Spleen (tissue), 7 donors: ENCODE data around the gene KRTAP5-1.

ENCODE experiments used
- POLR2A ChIP-seq, 3 donors: fragments of 450-650 bp; IDR thresholded peaks; one replicate each; pipeline ENCODE4 v1.5.1; 2017; ENCODE audit warnings: antibody characterized with exemption in 3 of 3, mild to moderate bottlenecking in 1 of 3
- TF ChIP-seq, protein P1 (sequence below), 11 experiments: fragments of 200-600 bp in 7 of 11; fragments of 450-650 bp in 4 of 11; sonication (generic) in 4 of 11; IDR thresholded peaks in 8 of 11; conservative IDR thresholded peaks in 3 of 11; 1 replicate in 7 of 11; 2 replicates in 4 of 11; pipeline versions ENCODE4 v1.4.0 to v1.8.0; 2016 to 2021; ENCODE audit warnings: antibody characterized with exemption in 11 of 11, inconsistent platforms in 4 of 11, mild to moderate bottlenecking in 1 of 11
- donor health status: DM: no; HTN: no; CAD: no; lungs with moderate emphysema.
- donor health status: DM: no; HTN: no; CAD: no.
- donor health status: DM: no; HTN: no; CAD: no.

DNA sequence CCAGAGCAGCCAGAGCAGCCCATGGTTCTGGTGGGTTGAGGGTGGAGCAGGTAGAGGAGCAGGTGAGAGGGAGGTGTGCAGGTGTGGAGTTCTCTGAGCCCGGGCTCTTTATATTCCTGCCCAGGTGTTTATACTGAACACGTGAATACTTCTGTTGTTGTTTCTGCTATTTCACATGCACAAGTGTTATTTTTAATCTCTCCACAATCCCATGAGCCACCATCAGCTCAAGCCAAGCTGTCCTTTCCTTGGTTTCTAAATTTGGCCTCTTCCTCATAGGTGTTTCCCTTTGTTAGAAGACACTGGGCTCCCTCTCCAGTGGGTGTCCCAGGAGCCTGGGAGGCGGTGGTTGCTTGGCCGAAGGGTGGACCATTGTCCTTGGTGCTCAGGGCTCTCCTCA, 23.3 kb upstream of the KRTAP5-1 start, which contains the start of gene KRTAP5-3:
- no peak for TF ChIP-seq POLR2A (IDR thresholded peaks at IDR 0.05)
- TF ChIP-seq, protein P1, sequence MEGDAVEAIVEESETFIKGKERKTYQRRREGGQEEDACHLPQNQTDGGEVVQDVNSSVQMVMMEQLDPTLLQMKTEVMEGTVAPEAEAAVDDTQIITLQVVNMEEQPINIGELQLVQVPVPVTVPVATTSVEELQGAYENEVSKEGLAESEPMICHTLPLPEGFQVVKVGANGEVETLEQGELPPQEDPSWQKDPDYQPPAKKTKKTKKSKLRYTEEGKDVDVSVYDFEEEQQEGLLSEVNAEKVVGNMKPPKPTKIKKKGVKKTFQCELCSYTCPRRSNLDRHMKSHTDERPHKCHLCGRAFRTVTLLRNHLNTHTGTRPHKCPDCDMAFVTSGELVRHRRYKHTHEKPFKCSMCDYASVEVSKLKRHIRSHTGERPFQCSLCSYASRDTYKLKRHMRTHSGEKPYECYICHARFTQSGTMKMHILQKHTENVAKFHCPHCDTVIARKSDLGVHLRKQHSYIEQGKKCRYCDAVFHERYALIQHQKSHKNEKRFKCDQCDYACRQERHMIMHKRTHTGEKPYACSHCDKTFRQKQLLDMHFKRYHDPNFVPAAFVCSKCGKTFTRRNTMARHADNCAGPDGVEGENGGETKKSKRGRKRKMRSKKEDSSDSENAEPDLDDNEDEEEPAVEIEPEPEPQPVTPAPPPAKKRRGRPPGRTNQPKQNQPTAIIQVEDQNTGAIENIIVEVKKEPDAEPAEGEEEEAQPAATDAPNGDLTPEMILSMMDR (IDR thresholded peaks at IDR 0.05 in 8 of 11, conservative IDR thresholded peaks at IDR 0.05 in 3 of 11): no peak
